ENCODE measurements around the gene VPS37B.

DNA sequence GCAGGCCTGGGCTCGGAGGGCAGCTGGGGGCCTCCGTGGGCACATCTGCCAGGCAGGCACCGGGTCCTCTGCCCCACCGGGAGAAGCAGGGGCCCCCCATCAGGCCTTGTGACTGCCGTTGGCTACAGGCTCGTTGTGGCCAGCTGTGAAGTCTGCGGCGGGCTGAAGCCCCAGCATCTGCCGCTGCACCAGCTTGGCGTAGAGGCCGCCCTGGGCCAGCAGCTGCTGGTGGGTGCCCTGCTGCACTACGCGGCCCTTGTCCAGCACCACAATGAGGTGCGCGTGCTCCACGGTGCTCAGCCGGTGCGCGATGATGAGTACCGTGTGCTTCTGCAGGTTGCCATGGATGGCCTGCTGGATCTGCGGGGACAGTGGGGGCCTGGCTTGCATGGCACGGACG, 33.9 kb upstream of the VPS37B start:
- TF ChIP-seq, protein P1, sequence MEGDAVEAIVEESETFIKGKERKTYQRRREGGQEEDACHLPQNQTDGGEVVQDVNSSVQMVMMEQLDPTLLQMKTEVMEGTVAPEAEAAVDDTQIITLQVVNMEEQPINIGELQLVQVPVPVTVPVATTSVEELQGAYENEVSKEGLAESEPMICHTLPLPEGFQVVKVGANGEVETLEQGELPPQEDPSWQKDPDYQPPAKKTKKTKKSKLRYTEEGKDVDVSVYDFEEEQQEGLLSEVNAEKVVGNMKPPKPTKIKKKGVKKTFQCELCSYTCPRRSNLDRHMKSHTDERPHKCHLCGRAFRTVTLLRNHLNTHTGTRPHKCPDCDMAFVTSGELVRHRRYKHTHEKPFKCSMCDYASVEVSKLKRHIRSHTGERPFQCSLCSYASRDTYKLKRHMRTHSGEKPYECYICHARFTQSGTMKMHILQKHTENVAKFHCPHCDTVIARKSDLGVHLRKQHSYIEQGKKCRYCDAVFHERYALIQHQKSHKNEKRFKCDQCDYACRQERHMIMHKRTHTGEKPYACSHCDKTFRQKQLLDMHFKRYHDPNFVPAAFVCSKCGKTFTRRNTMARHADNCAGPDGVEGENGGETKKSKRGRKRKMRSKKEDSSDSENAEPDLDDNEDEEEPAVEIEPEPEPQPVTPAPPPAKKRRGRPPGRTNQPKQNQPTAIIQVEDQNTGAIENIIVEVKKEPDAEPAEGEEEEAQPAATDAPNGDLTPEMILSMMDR (IDR thresholded peaks at IDR 0.05), result no peak
- TF ChIP-seq EP300 (IDR thresholded peaks at IDR 0.05), result no peak

All from stomach (tissue), 4 donors.